Endothelial cell (in vitro differentiated cells): Measurements from ENCODE around the gene EFNA5. TPM values are rescaled to one million over a fixed set of nuclear protein-coding genes. Genes with fewer than 3 reads are reported as not detected.

Source experiments
- DNase-seq: peaks from one replicate; pipeline ENCODE4 v3.0.0; 2021; ENCODE audit warnings: low spot score
- H3K27ac Mint-ChIP-seq: one replicate; pipeline ENCODE4 v1.8.0; 2021; ENCODE audit warnings: mixed read lengths, inconsistent platforms; ENCODE audit not compliant: unreplicated experiment
- H3K27me3 Mint-ChIP-seq: one replicate; pipeline ENCODE4 v1.8.0; 2021; ENCODE audit warnings: mild to moderate bottlenecking, moderate library complexity, mixed read lengths, inconsistent platforms; ENCODE audit not compliant: unreplicated experiment
- H3K36me3 Mint-ChIP-seq: one replicate; pipeline ENCODE4 v1.8.0; 2021; ENCODE audit warnings: mild to moderate bottlenecking, low read depth, mixed read lengths, inconsistent platforms; ENCODE audit not compliant: unreplicated experiment
- H3K4me1 Mint-ChIP-seq: one replicate; pipeline ENCODE4 v1.8.0; 2021; ENCODE audit warnings: mild to moderate bottlenecking, mixed read lengths, inconsistent platforms; ENCODE audit not compliant: unreplicated experiment
- H3K4me3 Mint-ChIP-seq: one replicate; pipeline ENCODE4 v1.8.0; 2021; ENCODE audit warnings: mild to moderate bottlenecking, mixed read lengths, inconsistent platforms; ENCODE audit not compliant: unreplicated experiment
- H3K9me3 Mint-ChIP-seq: one replicate; pipeline ENCODE4 v1.8.0; 2021; ENCODE audit warnings: mixed read lengths, inconsistent platforms; ENCODE audit not compliant: unreplicated experiment
- CTCF ChIP-seq: fragments of 200-600 bp; sonication (generic); IDR thresholded peaks from one replicate; pipeline ENCODE4 v1.5.0; 2021; ENCODE audit warnings: antibody characterized with exemption; ENCODE audit not compliant: unreplicated experiment
- total RNA-seq: library from RNA; stranded (reverse); fragmentation: NEBNext Ultra II Directional; extraction: Animal tissue kit (Norgen Biotek cat#: 25700); gene quantifications from one replicate; pipeline ENCODE4 v1.2.1, GENCODE V29; 2021; ENCODE audit not compliant: unreplicated experiment

EFNA5 gene
- total RNA-seq, 1 donor from 2014 or later = 8.8 TPM

- TF ChIP-seq CTCF = no peak
- Mint-ChIP-seq H3K36me3 (no peaks in the 10 kb centered on the region), H3K4me3 (no peak overlapping the region), H3K27ac (no peak overlapping the region), H3K27me3 (peaks cover 2% of the 10 kb centered on the region), H3K4me1 (peaks cover 16% of the 10 kb centered on the region), H3K9me3 (no peaks in the 10 kb centered on the region)
- no peak for DNase-seq
These were observed 67.4 kb downstream of the EFNA5 start for GRCh38 chr5:107603349-107603748.

GRCh38 chr5:107602896-107603295 lies 67.8 kb downstream of the EFNA5 start:
- no peak for TF ChIP-seq CTCF
- H3K27ac Mint-ChIP-seq = no peak overlapping the region
- H3K36me3 Mint-ChIP-seq = no peaks in the 10 kb centered on the region
- H3K4me1 Mint-ChIP-seq = peaks cover 16% of the 10 kb centered on the region
- no peak for DNase-seq
- H3K27me3 Mint-ChIP-seq = peaks cover 2% of the 10 kb centered on the region
- no peaks in the 10 kb centered on the region for H3K9me3 Mint-ChIP-seq
- no peak overlapping the region for H3K4me3 Mint-ChIP-seq

GRCh38 chr5:107601076-107601475 lies 69.7 kb downstream of the EFNA5 start:
- Mint-ChIP-seq H3K4me1 (peaks cover 14% of the 10 kb centered on the region), H3K27ac (no peak overlapping the region), H3K9me3 (no peaks in the 10 kb centered on the region), H3K36me3 (no peaks in the 10 kb centered on the region), H3K4me3 (no peak overlapping the region), H3K27me3 (no peaks in the 10 kb centered on the region)
- TF ChIP-seq CTCF = no peak
- no peak for DNase-seq

GRCh38 chr5:107598958-107599357 lies 71.8 kb downstream of the EFNA5 start:
- no peak for DNase-seq
- TF ChIP-seq CTCF = no peak
- Mint-ChIP-seq H3K9me3 (no peaks in the 10 kb centered on the region), H3K4me3 (no peak overlapping the region), H3K27ac (no peak overlapping the region), H3K4me1 (peaks cover 9% of the 10 kb centered on the region), H3K36me3 (no peaks in the 10 kb centered on the region), H3K27me3 (no peaks in the 10 kb centered on the region)

GRCh38 chr5:107597803-107598202 lies 72.9 kb downstream of the EFNA5 start:
- Mint-ChIP-seq H3K36me3 (no peaks in the 10 kb centered on the region), H3K27me3 (no peaks in the 10 kb centered on the region), H3K4me1 (peaks cover 10% of the 10 kb centered on the region), H3K9me3 (no peaks in the 10 kb centered on the region), H3K4me3 (no peak overlapping the region), H3K27ac (no peak overlapping the region)
- DNase-seq = no peak
- TF ChIP-seq CTCF = no peak
